Uterus (tissue), 2 donors: Measurements from ENCODE around the gene DNASE2.

Experiments used
- CTCF ChIP-seq, 4 experiments: fragments of 200-600 bp in 2 of 4; fragments of 450-650 bp in 2 of 4; sonication (generic) in 2 of 4; IDR thresholded peaks; one replicate each; pipeline ENCODE4 v1.5.1; 2016 to 2019; ENCODE audit warnings: antibody characterized with exemption in 4 of 4, mild to moderate bottlenecking in 2 of 4, moderate library complexity in 1 of 4
- POLR2A ChIP-seq, 2 donors: fragments of 450-650 bp; IDR thresholded peaks; one replicate each; pipeline ENCODE4 v1.6.1; 2016; ENCODE audit warnings: antibody characterized with exemption in 2 of 2, mild to moderate bottlenecking in 1 of 2, moderate library complexity in 1 of 2

- peak in 1 of 4 experiments; percentile 4 for TF ChIP-seq CTCF (IDR thresholded peaks at IDR 0.05)
- peak; percentile 65 to 82 for TF ChIP-seq POLR2A (IDR thresholded peaks at IDR 0.05)
Observed at GRCh38 chr19:12881172-12881808, at the start of gene DNASE2.
